Transverse colon (tissue), 3 donors: Measurements from ENCODE around the gene KRT23.

Experiments
- CTCF ChIP-seq, 5 experiments: fragments of 200-600 bp in 3 of 5; fragments of 450-650 bp in 2 of 5; sonication (generic) in 3 of 5; IDR thresholded peaks; 1 replicate in 2 of 5; 2 replicates in 3 of 5; pipeline ENCODE4 v1.5.1; 2016 to 2017; ENCODE audit warnings: antibody characterized with exemption in 5 of 5, inconsistent platforms in 3 of 5, mild to moderate bottlenecking in 2 of 5, moderate library complexity in 1 of 5
- POLR2A ChIP-seq: fragments of 450-650 bp; IDR thresholded peaks from one replicate; pipeline ENCODE4 v1.6.1; 2016; ENCODE audit warnings: antibody characterized with exemption, mild to moderate bottlenecking, moderate library complexity

GRCh38 chr17:40966848-40967247 lies 29.4 kb upstream of the KRT23 start, which contains the start of gene KRT39:
- no peak for TF ChIP-seq POLR2A
- no peak for TF ChIP-seq CTCF (IDR thresholded peaks at IDR 0.05)
